Ovary (tissue), 9 donors: ENCODE measurements around the gene SLC16A12. TPM values are rescaled to one million over a fixed set of nuclear protein-coding genes. Genes with fewer than 3 reads are reported as not detected.

Source experiments
- DNase-seq, 5 donors: peaks; one replicate each; pipeline ENCODE4 v3.0.0-alpha.2; 2019 to 2020
- H3K27ac ChIP-seq, 2 donors: fragments of 200-600 bp; one replicate each; pipeline versions ENCODE4 v1.5.1 to v1.8.0; 2019 to 2022
- H3K27me3 ChIP-seq: fragments of 200-600 bp; one replicate; pipeline ENCODE4 v1.8.0; 2022
- H3K36me3 ChIP-seq: fragments of 200-600 bp; sonication (generic); one replicate; pipeline ENCODE4 v1.5.1; 2019
- H3K4me1 ChIP-seq: one replicate; pipeline ENCODE4 v1.8.1; 2013; ENCODE audit warnings: mild to moderate bottlenecking, moderate library complexity; ENCODE audit not compliant: insufficient read depth
- H3K4me3 ChIP-seq: fragments of 200-600 bp; sonication (generic); one replicate; pipeline ENCODE4 v1.5.1; 2017
- H3K9me3 ChIP-seq, 2 donors: fragments of 200-600 bp in 1 of 2; sonication (generic) in 1 of 2; one replicate each; pipeline versions ENCODE4 v1.5.1 to v1.8.1; 2013 to 2019; ENCODE audit warnings: mild to moderate bottlenecking in 1 of 2, moderate library complexity in 1 of 2
- EP300 ChIP-seq: sonication (generic); formaldehyde crosslinking; IDR thresholded peaks from one replicate; pipeline ENCODE4 v1.6.1; 2017; ENCODE audit warnings: antibody characterized with exemption
- POLR2A ChIP-seq: fragments of 450-650 bp; IDR thresholded peaks from one replicate; pipeline ENCODE4 v1.6.1; 2017; ENCODE audit warnings: antibody characterized with exemption, mild to moderate bottlenecking, moderate library complexity
- WGBS, 3 donors: extraction: QIAGEN DNeasy Blood & Tissue Kit in 1 of 3; methylation state at CpG; one replicate each; pipeline versions ENCODE4 v1.1.5 to v1.1.7; 2013 to 2017; 5-methylcytosine and 5-hydroxymethylcytosine counted together
- intact Hi-C, 4 donors: fragments of 100-400 bp; cut with DNase I; formaldehyde crosslinking; loops; one replicate each; pipeline versions ENCODE4 v1.11.0 to v1.15.1; 2022 to 2023
- polyA plus RNA-seq, 2 donors: library from polyadenylated mRNA; stranded (reverse); fragments of 200-250 nt in 1 of 2; fragments of 350-450 nt in 1 of 2; fragmentation: Illumina TruSeq in 1 of 2; extraction: RNeasy Lipid Tissue Mini Kit (QIAGEN cat#74804) in 1 of 2; gene quantifications; one replicate each; pipeline ENCODE4 v1.2.3, GENCODE V29; 2013 to 2014
- total RNA-seq, 7 donors: library from RNA; depleted of rRNA in 2 of 7; stranded (reverse); fragments of >200 nt in 2 of 7; fragmentation: NEBNext Ultra II Directional in 3 of 7; extraction: Animal tissue kit (Norgen Biotek cat#: 25700) in 3 of 7; gene quantifications; one replicate each; pipeline versions ENCODE4 v1.1.0 to v1.2.4, GENCODE V29; 2016 to 2023
- TF ChIP-seq, protein P1 (sequence below), 3 donors: fragments of 450-650 bp in 2 of 3; fragments of 200-600 bp in 1 of 3; IDR thresholded peaks; one replicate each; pipeline versions ENCODE4 v1.5.1 to v1.8.0; 2016 to 2022; ENCODE audit warnings: antibody characterized with exemption in 3 of 3, mild to moderate bottlenecking in 1 of 3
- donor health status: DM: no; HTN: no; CAD: no; lungs with moderate emphysema.
- donor health status: DM: no; HTN: no; CAD: no.
- donor health status: Bipolar disorder and iron deficiency.
- donor health status: DM: yes; HTN: yes; CAD: no.
- donor health status: DM: no; HTN: no; CAD: no.
- donor health status: DM: yes; HTN: yes; CAD: no.

Gene SLC16A12
- total and polyA plus RNA-seq, 9 donors: 0.05 to 4.7 (median 1.1) TPM

DNA sequence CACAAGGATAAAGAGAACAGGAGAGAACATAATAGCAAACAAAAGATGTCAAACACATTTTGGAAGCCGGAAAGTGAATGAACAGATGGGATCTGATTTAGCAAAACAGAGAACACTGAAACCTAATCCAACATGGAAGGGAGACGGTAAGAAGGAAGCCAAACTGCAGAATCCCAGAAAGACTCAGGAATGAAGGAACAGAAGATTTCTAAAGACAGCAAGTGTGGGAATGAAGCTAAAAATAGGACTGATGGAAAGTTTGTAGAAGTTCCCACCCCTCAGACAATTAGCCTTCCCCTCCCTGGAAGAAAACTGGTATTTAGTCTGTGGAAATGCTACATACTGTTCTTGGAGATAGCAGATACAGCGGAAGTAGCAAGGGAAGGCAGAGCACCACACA, 40.8 kb downstream of the SLC16A12 start:
- intact Hi-C loops: no loop called here
- TF ChIP-seq POLR2A (no peak), EP300 (no peak)
- TF ChIP-seq, protein P1, sequence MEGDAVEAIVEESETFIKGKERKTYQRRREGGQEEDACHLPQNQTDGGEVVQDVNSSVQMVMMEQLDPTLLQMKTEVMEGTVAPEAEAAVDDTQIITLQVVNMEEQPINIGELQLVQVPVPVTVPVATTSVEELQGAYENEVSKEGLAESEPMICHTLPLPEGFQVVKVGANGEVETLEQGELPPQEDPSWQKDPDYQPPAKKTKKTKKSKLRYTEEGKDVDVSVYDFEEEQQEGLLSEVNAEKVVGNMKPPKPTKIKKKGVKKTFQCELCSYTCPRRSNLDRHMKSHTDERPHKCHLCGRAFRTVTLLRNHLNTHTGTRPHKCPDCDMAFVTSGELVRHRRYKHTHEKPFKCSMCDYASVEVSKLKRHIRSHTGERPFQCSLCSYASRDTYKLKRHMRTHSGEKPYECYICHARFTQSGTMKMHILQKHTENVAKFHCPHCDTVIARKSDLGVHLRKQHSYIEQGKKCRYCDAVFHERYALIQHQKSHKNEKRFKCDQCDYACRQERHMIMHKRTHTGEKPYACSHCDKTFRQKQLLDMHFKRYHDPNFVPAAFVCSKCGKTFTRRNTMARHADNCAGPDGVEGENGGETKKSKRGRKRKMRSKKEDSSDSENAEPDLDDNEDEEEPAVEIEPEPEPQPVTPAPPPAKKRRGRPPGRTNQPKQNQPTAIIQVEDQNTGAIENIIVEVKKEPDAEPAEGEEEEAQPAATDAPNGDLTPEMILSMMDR (IDR thresholded peaks at IDR 0.05): no peak
- no peak overlapping the region for H3K4me3 ChIP-seq
- 21 to 32% (median 31%) methylated on average over 3 of the region's 3 CpGs for WGBS, 3 donors
- no peak for DNase-seq
- no peaks in the 10 kb centered on the region for H3K4me1 ChIP-seq
- no peaks in the 10 kb centered on the region for H3K36me3 ChIP-seq
- H3K27ac ChIP-seq: no peak overlapping the region
- H3K9me3 ChIP-seq: no peaks in the 10 kb centered on the region
- no peaks in the 10 kb centered on the region for H3K27me3 ChIP-seq

DNA sequence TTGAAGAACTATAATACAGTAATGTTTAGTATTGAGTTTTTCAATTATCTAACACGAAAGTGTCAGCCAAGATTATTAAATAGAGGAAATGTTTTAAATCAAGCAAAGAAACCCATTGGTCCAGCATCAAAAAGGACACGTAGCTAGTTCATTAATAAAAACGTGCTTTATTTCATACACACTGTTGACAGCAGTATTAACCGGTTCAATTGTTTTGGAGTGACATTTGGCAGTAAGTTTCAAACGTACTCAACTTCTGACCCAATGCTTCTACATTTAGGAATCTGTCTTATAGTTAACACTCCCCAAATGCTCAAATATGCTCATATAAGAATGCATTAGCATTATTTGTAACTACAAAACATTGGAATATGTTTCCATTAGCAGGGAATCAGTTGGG, 41.3 kb downstream of the SLC16A12 start:
- no peaks in the 10 kb centered on the region for H3K27me3 ChIP-seq
- intact Hi-C loops: no loop called here
- DNase-seq: no peak
- WGBS, 3 donors: 51 to 65% (median 53%) methylated on average over 5 of the region's 5 CpGs
- no peaks in the 10 kb centered on the region for H3K36me3 ChIP-seq
- no peak overlapping the region for H3K27ac ChIP-seq
- no peak for TF ChIP-seq EP300
- no peak for TF ChIP-seq POLR2A
- TF ChIP-seq, protein P1 (IDR thresholded peaks at IDR 0.05): no peak
- H3K9me3 ChIP-seq: no peaks in the 10 kb centered on the region
- H3K4me1 ChIP-seq: no peaks in the 10 kb centered on the region
- H3K4me3 ChIP-seq: no peak overlapping the region

DNA sequence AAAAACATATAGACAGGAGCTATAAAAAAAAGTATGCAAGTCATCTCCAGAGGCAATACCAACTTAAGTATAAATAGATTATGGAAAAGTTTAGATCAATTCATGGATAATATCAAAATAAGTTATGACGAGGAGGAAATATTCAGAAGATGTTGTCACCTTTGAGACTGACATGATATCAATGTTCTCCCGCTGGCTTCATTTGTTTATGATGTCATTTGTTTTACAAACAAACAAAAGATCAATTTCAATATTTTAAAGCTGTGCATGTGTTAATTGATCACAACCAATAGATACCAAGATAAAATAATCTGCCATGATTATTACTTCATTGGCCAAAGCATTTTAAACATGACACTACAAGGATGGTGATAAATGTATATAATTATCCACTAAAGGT, 43.5 kb downstream of the SLC16A12 start:
- Histone ChIP-seq H3K36me3 (no peaks in the 10 kb centered on the region), H3K27me3 (no peaks in the 10 kb centered on the region), H3K4me1 (no peaks in the 10 kb centered on the region), H3K4me3 (no peak overlapping the region), H3K27ac (no peak overlapping the region), H3K9me3 (no peaks in the 10 kb centered on the region)
- WGBS, 3 donors: 89 to 92% (median 91%) methylated on average over 2 of the region's 2 CpGs
- intact Hi-C loops: no loop called here
- no peak for TF ChIP-seq POLR2A
- TF ChIP-seq, protein P1 (IDR thresholded peaks at IDR 0.05): no peak
- TF ChIP-seq EP300: no peak
- no peak for DNase-seq

DNA sequence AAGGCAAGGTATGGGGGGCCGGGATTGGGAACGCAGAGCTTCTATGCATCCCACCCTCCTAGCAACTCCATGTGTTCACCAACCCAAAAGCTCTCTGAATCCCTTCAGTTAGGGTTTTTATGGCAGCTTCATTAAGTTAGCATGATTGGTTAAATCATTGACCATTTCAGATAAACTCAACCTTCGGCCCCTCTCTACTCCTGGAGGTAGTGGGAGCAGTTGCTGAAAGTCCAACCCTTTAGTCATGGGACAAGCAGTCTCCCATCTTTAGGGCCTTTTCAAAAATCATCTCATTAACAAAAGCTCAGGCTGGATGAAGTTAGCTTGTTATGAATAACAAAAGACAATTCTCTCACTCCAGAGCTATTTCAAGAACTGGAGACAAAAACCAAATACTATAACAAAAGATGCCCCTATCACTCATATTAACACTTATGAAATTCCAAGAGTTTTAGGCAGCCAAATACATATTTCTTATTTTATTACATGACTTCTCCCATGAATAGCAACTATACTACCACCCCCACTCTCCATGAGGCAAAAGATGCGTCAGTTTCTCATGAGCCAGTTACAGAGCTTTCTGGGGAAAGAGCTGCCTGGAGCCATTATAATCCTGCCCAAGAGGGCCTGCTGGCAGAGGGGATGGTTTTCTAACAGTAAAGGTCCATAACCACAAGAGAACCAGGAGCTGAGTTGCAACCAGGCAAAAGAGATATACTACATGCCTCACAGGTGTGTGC, 44.6 kb downstream of the SLC16A12 start:
- DNase-seq: no peak
- intact Hi-C loops: no loop called here
- H3K27me3 ChIP-seq: no peaks in the 10 kb centered on the region
- 84 to 86% (median 85%) methylated on average over 4 of the region's 4 CpGs for WGBS, 3 donors
- no peaks in the 10 kb centered on the region for H3K36me3 ChIP-seq
- no peaks in the 10 kb centered on the region for H3K9me3 ChIP-seq
- TF ChIP-seq, protein P1 (IDR thresholded peaks at IDR 0.05): no peak
- TF ChIP-seq EP300: no peak
- H3K4me3 ChIP-seq: no peak overlapping the region
- no peaks in the 10 kb centered on the region for H3K4me1 ChIP-seq
- no peak overlapping the region for H3K27ac ChIP-seq
